KOPT-K1 (cell line): ENCODE results near the gene HCN3.
A peak's percentile ranks its signal among the peaks of the same experiment; 100 is the strongest.
"Not testable (repeated sequence)": the region's sequence is repeated elsewhere in the genome, so short reads cannot be mapped to it uniquely, and the experiment has no call there.

ENCODE experiments used
- H3K27ac ChIP-seq: fragments of 200-600 bp; sonication (generic); 2 replicates; pipeline ENCODE4 v1.5.1; 2016; ENCODE audit warnings: antibody characterized with exemption, mild to moderate bottlenecking, low read depth, low read length; ENCODE audit not compliant: poor library complexity, severe bottlenecking
- H3K36me3 ChIP-seq: fragments of 200-600 bp; sonication (generic); 2 replicates; pipeline ENCODE4 v1.5.1; 2017; ENCODE audit warnings: antibody characterized with exemption, mild to moderate bottlenecking, low read length, moderate library complexity; ENCODE audit not compliant: insufficient read depth
- H3K9me3 ChIP-seq: fragments of 200-600 bp; sonication (generic); 2 replicates; pipeline ENCODE4 v1.5.1; 2017; ENCODE audit warnings: antibody characterized with exemption, low read length, mild to moderate bottlenecking; ENCODE audit not compliant: insufficient read depth, poor library complexity, severe bottlenecking

HCN3 gene

GRCh38 chr1:155277070-155277901 is at the start of gene HCN3:
HCN3 (plus strand) TSS chr1:155277463; CDS start chr1:155277591, 128 bp downstream.
- Histone ChIP-seq H3K27ac (peak within 1 kb of the TSS; percentile 21), H3K36me3 (no peaks in the 10 kb centered on the region)

GRCh38 chr1:155228096-155228427 is 49.2 kb upstream of the HCN3 start:
- no peaks in the 10 kb centered on the region for H3K9me3 ChIP-seq
- H3K27ac ChIP-seq = peak overlapping the region; percentile 97
- H3K36me3 ChIP-seq = peaks cover 25% of the 10 kb centered on the region; the same call in 1 of the 2 replicates

More at GRCh38 chr1:155277070-155277901, at the start of gene HCN3:
- H3K9me3 ChIP-seq = no peaks in the 10 kb centered on the region

- not testable (repeated sequence) for H3K27ac ChIP-seq
These were observed 46.0 kb upstream of the HCN3 start for GRCh38 chr1:155231302-155231701.

GRCh38 chr1:155232001-155232978 is 45.0 kb upstream of the HCN3 start:
- not testable (repeated sequence) for H3K27ac ChIP-seq, H3K9me3 ChIP-seq
- H3K36me3 ChIP-seq = peaks cover 20% of the 10 kb centered on the region; the same call in 1 of the 2 replicates

More at GRCh38 chr1:155231302-155231701, 46.0 kb upstream of the HCN3 start:
- not testable (repeated sequence) for H3K9me3 ChIP-seq
- H3K36me3 ChIP-seq = peaks cover 11% of the 10 kb centered on the region; the same call in 1 of the 2 replicates

GRCh38 chr1:155233502-155233901 is 43.8 kb upstream of the HCN3 start:
- H3K36me3 ChIP-seq = peaks cover 28% of the 10 kb centered on the region; the same call in 1 of the 2 replicates
- H3K27ac ChIP-seq, H3K9me3 ChIP-seq: not testable (repeated sequence)

- not testable (repeated sequence) for H3K27ac ChIP-seq, H3K9me3 ChIP-seq
- peaks cover 38% of the 10 kb centered on the region; the same call in 1 of the 2 replicates for H3K36me3 ChIP-seq
These were observed 41.9 kb upstream of the HCN3 start for GRCh38 chr1:155235375-155235774.

- H3K9me3 ChIP-seq = no peaks in the 10 kb centered on the region
- H3K36me3 ChIP-seq = peaks cover 38% of the 10 kb centered on the region; the same call in 1 of the 2 replicates
- H3K27ac ChIP-seq = no peak overlapping the region
These were observed 40.8 kb upstream of the HCN3 start for GRCh38 chr1:155236451-155236850.

GRCh38 chr1:155241069-155241679 is 36.1 kb upstream of the HCN3 start:
- Histone ChIP-seq H3K9me3 (no peaks in the 10 kb centered on the region), H3K27ac (peak overlapping the region; percentile 34), H3K36me3 (peaks cover 28% of the 10 kb centered on the region; the same call in 1 of the 2 replicates)

- no peaks in the 10 kb centered on the region for H3K9me3 ChIP-seq
- H3K36me3 ChIP-seq = peaks cover 22% of the 10 kb centered on the region; the same call in 1 of the 2 replicates
- peak overlapping the region; percentile 33 for H3K27ac ChIP-seq
These were observed 35.4 kb upstream of the HCN3 start for GRCh38 chr1:155241841-155242264.

- H3K9me3 ChIP-seq = no peaks in the 10 kb centered on the region
- peak overlapping the region; percentile 88 for H3K27ac ChIP-seq
- peaks cover 18% of the 10 kb centered on the region; the same call in 1 of the 2 replicates for H3K36me3 ChIP-seq
These were observed 34.4 kb upstream of the HCN3 start for GRCh38 chr1:155242805-155243358.

GRCh38 chr1:155244368-155245162 is 32.7 kb upstream of the HCN3 start:
- H3K27ac ChIP-seq = peak overlapping the region; percentile 88
- no peaks in the 10 kb centered on the region for H3K9me3 ChIP-seq
- peaks cover 14% of the 10 kb centered on the region; the same call in 1 of the 2 replicates for H3K36me3 ChIP-seq

- Histone ChIP-seq H3K27ac (peak overlapping the region; percentile 88), H3K9me3 (no peaks in the 10 kb centered on the region), H3K36me3 (peaks cover 12% of the 10 kb centered on the region; the same call in 1 of the 2 replicates)
These were observed 32.1 kb upstream of the HCN3 start for GRCh38 chr1:155245163-155245524.

GRCh38 chr1:155246796-155247195 is 30.5 kb upstream of the HCN3 start:
- H3K36me3 ChIP-seq = peaks cover 12% of the 10 kb centered on the region; the same call in 1 of the 2 replicates
- not testable (repeated sequence) for H3K9me3 ChIP-seq, H3K27ac ChIP-seq
